HT1080 (cell line): ENCODE data around the gene CAMSAP1. TPM values are rescaled to one million over a fixed set of nuclear protein-coding genes. Genes with fewer than 3 reads are reported as not detected.
A peak's percentile ranks its signal among the peaks of the same experiment; 100 is the strongest.
"Not testable (repeated sequence)": the region's sequence is repeated elsewhere in the genome, so short reads cannot be mapped to it uniquely, and the experiment has no call there.

ENCODE experiments used
- DNase-seq: peaks from one replicate; pipeline ENCODE4 v3.0.0-alpha.2; 2015; ENCODE audit warnings: low read depth
- total RNA-seq: library from RNA; depleted of rRNA; stranded (reverse); fragments of >200 nt; shearing (Covaris generic); gene quantifications from 2 replicates; pipeline ENCODE4 v1.2.3, GENCODE V29; 2014

The CAMSAP1 gene
- total RNA-seq, 1 experiment from 2014 or later: 25.6 TPM

DNA sequence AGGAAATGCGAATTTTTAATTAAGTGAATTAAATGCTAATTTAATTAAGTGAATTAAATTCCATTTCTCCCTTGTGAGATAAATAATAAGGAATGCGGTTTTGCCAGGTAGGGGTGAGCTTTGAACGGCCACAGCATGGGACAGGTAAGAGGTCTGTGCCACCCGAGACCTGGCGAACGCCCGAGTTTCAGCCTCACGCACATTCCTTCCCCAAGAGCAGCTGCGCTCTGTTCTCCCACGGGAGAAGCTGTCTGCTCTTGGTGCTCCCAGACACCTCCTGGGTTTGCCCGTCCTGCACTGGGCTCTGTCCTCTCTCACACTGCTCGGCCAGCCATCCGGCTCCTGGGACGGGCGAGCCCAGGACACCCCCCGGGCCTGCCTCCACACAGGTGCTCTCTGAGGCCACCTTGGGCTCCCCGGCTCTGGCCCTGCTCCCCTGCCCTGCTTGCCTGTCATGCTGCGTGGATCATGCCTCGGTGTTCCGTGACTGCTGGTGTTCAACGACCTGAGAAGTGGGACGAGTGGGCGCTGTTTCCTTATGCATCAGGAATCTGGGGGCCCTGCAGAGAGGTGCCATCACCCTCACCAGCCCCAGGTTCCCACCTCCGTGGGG lies 13.7 kb upstream of the CAMSAP1 start:
- no peak for DNase-seq

DNA sequence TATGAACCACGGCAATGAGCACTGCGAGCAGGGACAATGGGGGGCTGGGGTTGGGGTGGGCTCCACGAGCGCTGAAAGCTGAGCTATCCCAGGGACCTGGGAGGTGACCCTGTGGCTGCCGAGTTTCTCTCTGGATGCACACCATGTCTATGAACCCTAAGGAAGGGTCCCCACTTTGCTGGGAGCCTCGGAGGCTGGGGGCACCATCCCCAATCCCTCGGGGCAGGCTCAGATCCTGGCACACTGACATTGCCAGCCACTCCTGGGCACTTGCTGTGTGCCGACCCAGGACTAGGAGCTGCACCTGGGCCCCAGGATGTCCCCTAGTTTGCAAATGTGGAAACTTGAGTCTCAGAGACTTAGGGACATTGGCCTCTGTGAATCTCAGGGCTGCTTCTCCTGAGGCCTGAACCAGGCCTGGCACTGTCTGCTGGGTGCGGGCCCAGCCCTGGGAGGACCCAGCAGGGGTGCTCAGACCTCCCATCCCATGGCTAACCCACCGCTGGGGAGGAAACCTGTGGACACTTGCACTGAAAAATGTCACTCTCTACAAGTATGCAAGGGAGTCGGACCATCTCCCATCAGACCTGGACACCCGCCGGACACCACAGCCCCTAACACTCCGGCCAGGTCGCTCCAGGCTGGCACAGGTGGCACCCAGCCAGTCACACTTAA lies 13.0 kb upstream of the CAMSAP1 start:
- no peak for DNase-seq

DNA sequence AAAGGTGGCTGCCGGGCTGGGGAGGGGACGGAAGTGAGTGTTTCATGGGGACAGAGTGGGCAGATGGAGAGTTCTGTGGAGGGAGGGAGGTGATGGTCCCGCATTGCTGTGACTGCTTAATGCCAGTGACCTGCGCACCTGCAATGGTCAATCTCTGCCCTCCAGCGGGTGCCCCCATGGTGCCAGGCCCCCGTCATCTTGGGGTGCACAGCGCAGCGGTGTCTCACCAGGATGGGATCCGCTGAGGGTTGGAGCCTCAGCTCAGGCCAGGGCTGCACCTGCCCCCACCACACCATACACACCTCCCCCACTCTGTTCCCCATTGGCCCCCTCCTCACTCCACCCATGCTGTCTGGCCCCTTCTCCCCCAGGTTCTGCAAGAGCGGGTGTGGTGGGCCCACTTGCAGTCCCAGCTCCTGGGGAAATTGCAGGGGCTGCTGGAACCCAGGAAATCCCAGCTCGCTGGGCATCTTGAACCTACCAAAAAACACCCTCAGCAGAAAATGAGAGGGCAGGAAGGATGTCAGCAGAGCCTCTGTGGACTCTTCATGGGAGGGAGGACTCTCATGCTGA lies 12.1 kb upstream of the CAMSAP1 start:
- no peak for DNase-seq

- not testable (repeated sequence) for DNase-seq
Measured at GRCh38 chr9:135916227-135916626, 8.9 kb upstream of the CAMSAP1 start.

DNA sequence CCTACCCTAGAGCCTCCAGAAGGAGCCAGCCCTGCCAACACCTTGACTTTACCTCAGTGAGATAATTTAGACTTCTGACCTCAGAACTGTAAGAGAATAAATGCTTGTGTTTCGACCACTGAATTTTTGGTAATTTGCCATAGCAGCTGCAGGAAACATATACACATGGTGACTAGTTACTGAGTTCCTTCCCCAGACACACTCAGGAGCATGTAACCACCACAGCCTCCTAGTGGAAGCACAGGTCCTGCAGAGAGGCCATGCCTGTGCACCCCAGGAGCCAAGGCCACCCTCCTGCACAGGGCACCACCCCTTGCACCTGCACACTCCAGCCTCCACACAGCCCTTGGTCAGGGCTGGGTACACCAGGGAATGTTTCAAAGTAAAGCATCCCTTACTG lies 7.6 kb upstream of the CAMSAP1 start:
- DNase-seq: no peak

DNA sequence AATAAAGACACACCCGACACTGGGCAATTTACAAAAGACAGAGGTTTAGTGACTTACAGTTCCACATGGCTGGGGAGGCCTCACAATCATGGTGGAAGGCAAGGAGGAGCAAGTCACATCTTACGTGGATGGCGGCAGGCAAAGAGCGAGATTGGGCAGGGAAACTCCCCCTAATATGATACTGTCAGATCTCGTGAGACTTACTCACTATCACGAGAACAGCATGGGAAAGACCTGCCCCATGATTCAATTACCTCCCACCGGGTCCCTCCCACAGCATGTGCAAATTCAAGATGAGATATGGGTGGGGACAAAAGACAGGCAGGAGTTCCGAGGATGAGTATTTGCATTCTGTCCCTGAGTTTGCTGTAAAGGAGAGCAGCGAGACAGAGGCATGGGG lies 3.9 kb upstream of the CAMSAP1 start:
- DNase-seq: not testable (repeated sequence)

- DNase-seq: no peak
Measured at GRCh38 chr9:135910757-135911156, 3.4 kb upstream of the CAMSAP1 start.

GRCh38 chr9:135910216-135910615 lies 2.9 kb upstream of the CAMSAP1 start:
- DNase-seq: no peak

GRCh38 chr9:135909371-135909770 lies 2.0 kb upstream of the CAMSAP1 start:
- DNase-seq: no peak

- DNase-seq: peak; percentile 61
Measured at GRCh38 chr9:135908754-135909204, 1.4 kb upstream of the CAMSAP1 start.

DNA sequence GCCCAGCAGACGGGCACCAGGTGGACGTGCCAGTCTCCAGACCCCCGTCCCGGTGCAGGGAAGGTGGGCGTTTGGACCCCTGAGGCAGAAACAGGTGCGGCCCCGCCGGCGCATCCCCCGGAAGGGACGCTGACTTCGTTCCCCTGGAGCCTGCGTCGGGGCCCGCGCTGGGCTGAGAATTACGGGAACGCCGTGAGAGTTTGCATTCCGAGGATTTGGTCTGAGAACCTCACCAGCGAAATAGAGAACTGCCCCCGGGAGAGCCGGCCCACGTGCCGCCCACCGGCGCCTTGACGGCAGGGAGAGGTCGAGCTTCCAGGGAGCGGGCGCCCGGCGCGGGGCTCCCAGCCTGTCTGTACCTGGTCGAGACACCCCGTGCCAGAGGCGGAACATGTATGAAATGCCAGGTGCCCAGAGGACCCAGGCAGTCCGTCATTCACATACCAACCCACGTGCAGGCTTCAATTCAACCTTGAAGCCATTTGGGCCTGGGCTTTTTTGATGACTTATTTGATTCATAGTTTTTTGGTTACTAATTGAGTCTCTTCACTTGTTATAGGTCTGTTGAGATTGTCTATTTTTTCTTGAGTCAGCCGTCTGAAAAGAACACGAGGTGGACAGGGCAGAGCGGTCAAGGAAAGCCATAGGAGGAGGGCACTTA lies 877 bp upstream of the CAMSAP1 start:
- no peak for DNase-seq

DNA sequence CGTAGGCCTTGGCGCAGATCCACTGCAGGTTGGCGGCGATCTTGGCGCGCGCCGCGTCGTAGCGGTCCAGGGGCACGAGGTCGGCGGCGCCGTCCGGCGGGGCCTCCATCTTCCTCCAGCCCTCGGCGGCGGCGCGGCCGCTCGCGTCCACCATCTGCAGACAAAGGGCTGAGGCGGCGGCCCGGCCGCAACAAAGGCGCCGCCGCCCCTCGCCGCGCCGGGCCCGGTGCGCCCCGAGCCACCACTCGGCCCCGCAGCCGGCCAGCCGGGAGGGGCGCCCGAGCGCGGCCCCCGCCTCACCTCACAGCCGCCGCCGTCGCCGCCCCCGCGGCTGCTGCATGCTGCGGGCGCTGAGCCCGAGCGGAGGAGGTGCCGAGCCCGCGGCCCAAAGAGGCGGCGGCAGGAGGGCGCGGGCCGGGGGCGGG lies 328 bp downstream of the CAMSAP1 start:
- no peak for DNase-seq

- peak; percentile 35 for DNase-seq
Measured at GRCh38 chr9:135906291-135907005, 898 bp downstream of the CAMSAP1 start.

- no peak for DNase-seq
Measured at GRCh38 chr9:135905380-135906258, 1.7 kb downstream of the CAMSAP1 start.

- no peak for DNase-seq
Measured at GRCh38 chr9:135903786-135904520, 3.4 kb downstream of the CAMSAP1 start.

- DNase-seq: no peak
Measured at GRCh38 chr9:135903358-135903656, 4.0 kb downstream of the CAMSAP1 start.

DNA sequence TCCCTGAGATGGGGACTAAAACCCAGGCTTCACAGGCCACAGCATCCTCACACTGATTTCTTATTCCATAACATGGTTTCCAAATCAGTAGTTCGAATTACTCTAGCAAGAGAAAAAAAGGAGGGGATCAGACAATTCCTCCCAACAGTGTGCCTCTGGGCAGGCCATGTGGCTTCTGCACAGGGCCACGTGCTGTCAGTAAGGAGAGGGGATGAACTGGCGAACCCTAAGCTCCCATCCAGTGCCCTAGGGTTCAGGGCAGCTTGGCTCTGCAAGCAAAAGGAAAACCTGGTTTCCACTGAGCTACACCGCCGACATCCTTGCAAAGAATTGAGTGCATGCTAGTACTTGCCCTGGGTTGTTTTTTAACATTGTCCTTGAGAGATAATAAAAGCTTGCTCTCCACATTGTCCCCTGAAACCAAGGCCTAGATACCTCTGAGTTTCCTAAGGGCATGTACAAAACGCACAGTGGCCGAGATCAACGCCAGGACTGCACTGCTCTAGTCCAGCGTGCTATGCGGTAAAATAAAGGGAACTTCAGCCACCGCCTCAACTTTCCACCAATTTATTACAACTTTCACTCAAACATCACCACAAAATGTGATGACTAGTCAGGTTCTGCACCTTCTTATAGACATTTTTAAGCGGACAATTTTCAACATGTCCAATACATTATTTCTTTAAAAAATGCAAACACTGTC lies 4.5 kb downstream of the CAMSAP1 start:
- DNase-seq: no peak

GRCh38 chr9:135901826-135902225 lies 5.5 kb downstream of the CAMSAP1 start:
- no peak for DNase-seq

GRCh38 chr9:135901031-135901758 lies 6.2 kb downstream of the CAMSAP1 start:
- no peak for DNase-seq
